Erythroblast (primary cell): ENCODE data around the gene LRRC73.
"Not testable (repeated sequence)": the region's sequence is repeated elsewhere in the genome, so short reads cannot be mapped to it uniquely, and the experiment has no call there.

ENCODE experiments used
- DNase-seq, 2 experiments: peaks; one replicate each; lab custom pipeline; 2025; lab: John Stamatoyannopoulos, UW
- GATA1 ChIP-seq: IDR thresholded peaks from 2 replicates; pipeline ENCODE4 v1.6.1; 2011; ENCODE audit warnings: low read depth, mild to moderate bottlenecking, control low read depth, low read length, moderate library complexity
- POLR2A ChIP-seq: IDR thresholded peaks from 2 replicates; pipeline ENCODE4 v1.6.1; 2011; ENCODE audit warnings: mild to moderate bottlenecking, low read length

Gene LRRC73

GRCh38 chr6:43504756-43505593 lies 5.2 kb downstream of the LRRC73 start:
- DNase-seq, result no peak
- TF ChIP-seq POLR2A (no peak), GATA1 (no peak)

DNA sequence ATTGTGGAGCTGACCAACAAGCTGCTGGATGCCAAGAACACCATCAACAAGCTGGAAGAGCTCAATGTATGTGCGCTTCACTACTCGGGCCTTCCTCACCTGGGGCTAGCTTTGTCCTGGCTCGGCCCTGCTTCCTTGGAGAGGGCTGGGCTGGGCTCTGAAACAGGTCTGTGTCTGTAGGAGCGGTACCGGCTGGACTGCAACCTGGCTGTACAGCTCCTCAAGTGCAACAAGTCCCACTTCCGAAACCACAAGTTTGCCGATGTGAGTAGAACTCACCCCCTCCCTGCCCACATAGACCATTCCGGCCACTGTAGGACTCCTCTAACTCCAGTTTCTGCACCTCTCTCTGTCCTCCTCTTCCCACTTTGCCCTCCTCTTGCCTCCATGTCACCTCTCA lies 6.7 kb downstream of the LRRC73 start:
- TF ChIP-seq GATA1 (no peak), POLR2A (no peak)
- no peak for DNase-seq

DNA sequence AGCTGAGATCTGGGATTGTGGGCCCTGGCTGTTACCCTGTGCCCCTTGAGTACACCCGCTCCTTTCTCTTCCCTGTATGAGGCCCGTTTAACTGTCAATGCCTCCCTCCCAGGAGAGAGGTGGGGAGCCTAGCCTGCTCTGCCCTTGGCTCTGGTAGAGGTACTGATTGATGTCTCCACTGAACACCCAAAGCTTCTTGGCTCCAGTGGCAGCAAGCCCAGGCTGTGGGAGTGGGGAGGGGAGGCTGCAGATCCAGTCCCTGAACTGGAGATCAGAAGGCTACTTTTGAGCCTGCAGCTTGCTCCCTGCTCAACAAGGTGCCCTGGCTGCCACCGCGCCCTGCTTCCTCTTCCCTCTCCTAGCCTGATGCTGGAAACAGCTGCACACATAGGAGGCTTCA lies 7.5 kb downstream of the LRRC73 start:
- TF ChIP-seq GATA1 (no peak), POLR2A (no peak)
- DNase-seq, result no peak

- TF ChIP-seq POLR2A (no peak), GATA1 (no peak)
- DNase-seq, result no peak
Measured at GRCh38 chr6:43500921-43501320, 9.2 kb downstream of the LRRC73 start.

- TF ChIP-seq POLR2A (no peak), GATA1 (no peak)
- DNase-seq, result no peak
Measured at GRCh38 chr6:43499028-43499815, 10.9 kb downstream of the LRRC73 start.

DNA sequence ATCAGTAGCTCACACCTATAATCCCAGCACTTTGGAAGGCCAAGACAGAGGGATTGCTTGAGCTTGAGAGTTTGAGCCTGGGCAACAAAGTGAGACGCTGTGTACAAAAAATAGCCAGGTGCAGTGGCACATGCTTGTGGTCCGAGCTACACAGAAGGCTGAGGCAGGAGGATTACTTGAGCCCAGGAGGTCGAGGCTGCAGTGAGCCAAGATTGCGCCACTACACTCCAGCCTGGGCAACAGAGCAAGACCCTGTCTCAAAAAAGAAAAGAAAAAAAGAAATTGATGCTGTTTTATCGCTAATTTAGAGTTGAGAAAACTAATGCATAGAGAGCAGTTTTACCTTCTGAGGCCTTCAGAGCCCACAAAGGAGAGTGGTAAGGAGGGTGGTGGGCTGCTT lies 11.9 kb downstream of the LRRC73 start:
- not testable (repeated sequence) for DNase-seq

GRCh38 chr6:43497689-43498088 lies 12.5 kb downstream of the LRRC73 start:
- no peak for TF ChIP-seq POLR2A
- no peak for TF ChIP-seq GATA1
- DNase-seq, result no peak

GRCh38 chr6:43497129-43497396 lies 13.1 kb downstream of the LRRC73 start:
- no peak for DNase-seq
- TF ChIP-seq GATA1 (no peak), POLR2A (no peak)

- TF ChIP-seq POLR2A (no peak), GATA1 (no peak)
- DNase-seq, result peak; percentile 30 to 48
Measured at GRCh38 chr6:43496370-43497128, 13.6 kb downstream of the LRRC73 start.

GRCh38 chr6:43495409-43495941 lies 14.7 kb downstream of the LRRC73 start:
- TF ChIP-seq GATA1 (no peak), POLR2A (no peak)
- no peak for DNase-seq

- DNase-seq, result no peak
- TF ChIP-seq GATA1 (no peak), POLR2A (no peak)
Measured at GRCh38 chr6:43494766-43495165, 15.4 kb downstream of the LRRC73 start.

DNA sequence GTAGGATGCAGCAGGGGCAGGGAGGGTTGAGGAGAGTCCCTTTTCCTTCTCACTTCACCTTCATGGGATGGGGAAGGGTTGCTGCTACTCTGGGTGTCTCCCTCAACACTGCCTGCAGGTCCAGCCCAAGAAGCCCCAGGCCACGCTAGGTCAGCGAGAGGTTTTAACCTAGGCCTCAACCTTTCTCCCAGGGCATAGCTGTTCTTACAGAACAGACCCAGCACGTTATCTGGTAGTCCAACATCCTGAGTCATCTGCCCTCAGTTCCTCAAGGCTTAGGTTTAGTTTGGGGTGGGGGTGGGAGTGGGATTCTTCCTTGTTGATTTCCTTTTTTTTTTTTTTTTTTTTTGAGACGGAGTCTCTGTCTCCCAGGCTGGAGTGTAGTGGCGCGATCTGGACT lies 15.8 kb downstream of the LRRC73 start:
- TF ChIP-seq GATA1 (no peak), POLR2A (no peak)
- no peak for DNase-seq

DNA sequence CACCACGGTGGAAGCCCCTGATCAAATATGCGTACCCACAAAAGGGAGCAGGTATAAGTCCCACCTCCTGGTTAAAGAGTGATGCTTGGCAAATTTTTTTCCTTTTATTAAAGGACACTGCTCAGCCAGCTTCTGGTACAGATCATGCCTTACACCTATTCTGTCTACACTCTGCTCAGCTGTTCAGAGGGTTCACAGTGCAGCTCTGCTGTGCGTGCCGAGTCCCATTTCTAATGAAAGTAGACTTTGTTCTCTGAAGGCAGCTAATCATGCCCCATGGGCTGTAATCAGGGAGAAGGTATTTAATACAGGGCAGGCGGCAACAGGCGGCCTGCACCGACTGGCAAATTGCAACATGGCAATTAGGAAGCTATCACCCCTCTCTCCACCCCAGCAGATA lies 16.3 kb downstream of the LRRC73 start:
- no peak for DNase-seq
- TF ChIP-seq GATA1, result no peak

GRCh38 chr6:43493230-43493629 lies 16.9 kb downstream of the LRRC73 start:
- no peak for DNase-seq
- TF ChIP-seq GATA1 (no peak), POLR2A (no peak)
